OCI-LY1 (cell line): Measurements from ENCODE around the gene PPBP.

Source experiments
- H2AFZ ChIP-seq: fragments of 200-600 bp; sonication (generic), shearing (Covaris generic); 2 replicates; pipeline ENCODE4 v1.6.0; 2014; ENCODE audit warnings: antibody characterized with exemption, mild to moderate bottlenecking, low read length
- H3F3A ChIP-seq: fragments of 200-600 bp; sonication (generic), shearing (Covaris generic); 2 replicates; pipeline ENCODE4 v1.6.0; 2014; ENCODE audit warnings: mild to moderate bottlenecking, antibody characterized with exemption, low read length, moderate library complexity; ENCODE audit not compliant: insufficient read depth
- H3K27ac ChIP-seq: fragments of 200-600 bp; sonication (generic); 2 replicates; pipeline ENCODE4 v1.5.1; 2014; ENCODE audit warnings: low read length, mixed run types, mild to moderate bottlenecking, low read depth; ENCODE audit not compliant: poor library complexity, severe bottlenecking
- H3K27me3 ChIP-seq: fragments of 200-600 bp; sonication (generic); 2 replicates; pipeline ENCODE4 v1.6.0; 2014; ENCODE audit warnings: antibody characterized with exemption, mild to moderate bottlenecking, low read length, moderate library complexity; ENCODE audit not compliant: insufficient read depth
- H3K36me3 ChIP-seq: fragments of 200-600 bp; sonication (generic); 2 replicates; pipeline ENCODE4 v1.6.1; 2014; ENCODE audit warnings: mild to moderate bottlenecking, antibody characterized with exemption, low read length, moderate library complexity, mixed read lengths; ENCODE audit not compliant: insufficient read depth
- H3K4me1 ChIP-seq: fragments of 200-600 bp; sonication (generic); 2 replicates; pipeline ENCODE4 v1.5.1; 2014; ENCODE audit warnings: mild to moderate bottlenecking, low read length, moderate library complexity; ENCODE audit not compliant: insufficient read depth, severe bottlenecking
- H3K4me2 ChIP-seq: fragments of 200-600 bp; sonication (generic), shearing (Covaris generic); 2 replicates; pipeline ENCODE4 v1.6.1; 2014; ENCODE audit warnings: low read length
- H3K4me3 ChIP-seq: fragments of 200-600 bp; sonication (generic); 2 replicates; pipeline ENCODE4 v1.5.1; 2014; ENCODE audit warnings: low read length, low read depth, mild to moderate bottlenecking, mixed read lengths; ENCODE audit not compliant: poor library complexity, severe bottlenecking
- H3K79me2 ChIP-seq: fragments of 200-600 bp; shearing (Covaris generic); 2 replicates; pipeline ENCODE4 v1.6.1; 2016; ENCODE audit warnings: mixed run types, low read length, mixed read lengths; ENCODE audit not compliant: insufficient read depth
- H3K9ac ChIP-seq: fragments of 200-600 bp; sonication (generic), shearing (Covaris generic); 2 replicates; pipeline ENCODE4 v1.6.1; 2014; ENCODE audit warnings: mild to moderate bottlenecking, low read length, mixed read lengths
- H3K9me2 ChIP-seq: fragments of 200-600 bp; sonication (generic), shearing (Covaris generic); 2 replicates; pipeline ENCODE4 v1.6.1; 2014; ENCODE audit warnings: low read depth, mild to moderate bottlenecking, low read length, mixed read lengths
- H3K9me3 ChIP-seq: fragments of 200-600 bp; shearing (Covaris generic); 2 replicates; pipeline ENCODE4 v1.6.1; 2014; ENCODE audit warnings: low read length, mixed read lengths
- H4K20me1 ChIP-seq: fragments of 200-600 bp; sonication (generic), shearing (Covaris generic); 2 replicates; pipeline ENCODE4 v1.6.0; 2016; ENCODE audit warnings: mild to moderate bottlenecking, low read length; ENCODE audit not compliant: insufficient read depth
- EZH2 ChIP-seq: fragments of 200-600 bp; sonication (generic), shearing (Covaris generic); IDR thresholded peaks from 2 replicates; pipeline ENCODE4 v1.8.0; 2017; ENCODE audit warnings: borderline replicate concordance, mixed run types, mild to moderate bottlenecking, antibody characterized with exemption, low read length, moderate library complexity, mixed read lengths
- TF ChIP-seq, protein P1 (sequence below): fragments of 200-600 bp; sonication (generic), shearing (Covaris generic); IDR thresholded peaks from 2 replicates; pipeline ENCODE4 v1.5.1; 2017; ENCODE audit warnings: mild to moderate bottlenecking, antibody characterized with exemption, low read length, moderate library complexity, mixed read lengths

The PPBP gene

DNA sequence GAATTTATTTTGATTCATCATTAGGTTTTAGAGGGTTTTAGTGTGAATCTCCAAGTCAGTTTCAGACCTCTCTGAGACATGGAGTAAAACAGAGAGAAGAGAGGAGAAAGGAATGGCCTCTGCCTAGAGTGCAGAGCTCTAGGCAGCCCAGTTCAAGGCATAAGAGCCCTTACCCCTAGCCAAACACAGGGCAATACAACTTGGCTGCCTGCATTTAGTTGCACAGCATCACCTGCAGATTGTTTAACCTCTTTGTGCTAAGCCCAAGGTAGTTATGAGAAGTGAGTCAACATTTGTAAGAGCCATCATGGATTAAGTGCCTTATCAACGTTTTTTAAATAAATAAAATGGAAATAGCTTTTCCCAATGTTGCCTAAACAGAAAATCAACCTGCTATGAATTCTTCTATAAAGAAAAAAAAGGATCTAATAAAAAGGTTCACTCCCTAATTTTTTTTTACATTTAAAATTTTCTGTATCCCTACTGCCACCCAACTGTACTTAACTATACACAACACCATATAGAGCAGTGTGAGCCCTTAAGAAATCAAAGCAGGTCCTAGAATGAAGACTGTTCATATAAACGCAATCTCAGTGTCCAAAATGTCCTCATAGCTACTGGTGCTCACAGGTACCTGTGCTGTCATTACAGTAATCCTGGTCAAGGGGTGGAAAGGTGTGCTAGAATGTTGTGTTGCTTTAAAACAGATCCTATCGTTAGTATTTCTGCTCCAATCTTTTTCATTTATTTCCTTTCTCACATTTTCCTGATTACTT lies 42.1 kb downstream of the PPBP start:
- Histone ChIP-seq H3K4me2 (no peak overlapping the region), H3K79me2 (no peaks in the 10 kb centered on the region), H3K27me3 (no peaks in the 10 kb centered on the region)

GRCh38 chr4:73945140-73945539 lies 42.9 kb downstream of the PPBP start:
- Histone ChIP-seq H3K36me3 (no peaks in the 10 kb centered on the region), H3K27me3 (no peaks in the 10 kb centered on the region), H3K9ac (no peak overlapping the region), H2AFZ (no peak overlapping the region), H3K4me1 (no peaks in the 10 kb centered on the region), H3K4me3 (no peak overlapping the region), H4K20me1 (no peaks in the 10 kb centered on the region), H3K79me2 (no peaks in the 10 kb centered on the region), H3K27ac (no peak overlapping the region), H3F3A (no peaks in the 10 kb centered on the region), H3K9me3 (no peaks in the 10 kb centered on the region), H3K4me2 (no peak overlapping the region), H3K9me2 (no peaks in the 10 kb centered on the region)
- no peak for TF ChIP-seq EZH2
- TF ChIP-seq, protein P1, sequence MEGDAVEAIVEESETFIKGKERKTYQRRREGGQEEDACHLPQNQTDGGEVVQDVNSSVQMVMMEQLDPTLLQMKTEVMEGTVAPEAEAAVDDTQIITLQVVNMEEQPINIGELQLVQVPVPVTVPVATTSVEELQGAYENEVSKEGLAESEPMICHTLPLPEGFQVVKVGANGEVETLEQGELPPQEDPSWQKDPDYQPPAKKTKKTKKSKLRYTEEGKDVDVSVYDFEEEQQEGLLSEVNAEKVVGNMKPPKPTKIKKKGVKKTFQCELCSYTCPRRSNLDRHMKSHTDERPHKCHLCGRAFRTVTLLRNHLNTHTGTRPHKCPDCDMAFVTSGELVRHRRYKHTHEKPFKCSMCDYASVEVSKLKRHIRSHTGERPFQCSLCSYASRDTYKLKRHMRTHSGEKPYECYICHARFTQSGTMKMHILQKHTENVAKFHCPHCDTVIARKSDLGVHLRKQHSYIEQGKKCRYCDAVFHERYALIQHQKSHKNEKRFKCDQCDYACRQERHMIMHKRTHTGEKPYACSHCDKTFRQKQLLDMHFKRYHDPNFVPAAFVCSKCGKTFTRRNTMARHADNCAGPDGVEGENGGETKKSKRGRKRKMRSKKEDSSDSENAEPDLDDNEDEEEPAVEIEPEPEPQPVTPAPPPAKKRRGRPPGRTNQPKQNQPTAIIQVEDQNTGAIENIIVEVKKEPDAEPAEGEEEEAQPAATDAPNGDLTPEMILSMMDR, result no peak

More for the DNA sequence above, 42.1 kb downstream of the PPBP start:
- no peaks in the 10 kb centered on the region for H3K9me3 ChIP-seq
- H3K4me1 ChIP-seq, result no peaks in the 10 kb centered on the region
- H3F3A ChIP-seq, result no peaks in the 10 kb centered on the region
- no peak for TF ChIP-seq EZH2
- TF ChIP-seq, protein P1, result no peak
- no peak overlapping the region for H2AFZ ChIP-seq
- H3K27ac ChIP-seq, result no peak overlapping the region
- no peaks in the 10 kb centered on the region for H3K9me2 ChIP-seq
- H3K9ac ChIP-seq, result no peak overlapping the region
- no peak overlapping the region for H3K4me3 ChIP-seq
- H3K36me3 ChIP-seq, result no peaks in the 10 kb centered on the region
- H4K20me1 ChIP-seq, result no peaks in the 10 kb centered on the region

- Histone ChIP-seq H3K27ac (no peak overlapping the region), H2AFZ (no peak overlapping the region), H3K4me2 (no peak overlapping the region), H3K4me1 (no peaks in the 10 kb centered on the region), H3K79me2 (no peaks in the 10 kb centered on the region), H3K27me3 (no peaks in the 10 kb centered on the region), H3K4me3 (no peak overlapping the region), H3K36me3 (no peaks in the 10 kb centered on the region), H3F3A (no peaks in the 10 kb centered on the region), H3K9ac (no peak overlapping the region), H4K20me1 (no peaks in the 10 kb centered on the region), H3K9me3 (no peaks in the 10 kb centered on the region), H3K9me2 (no peaks in the 10 kb centered on the region)
- TF ChIP-seq EZH2, result no peak
- TF ChIP-seq, protein P1, result no peak
Measured at GRCh38 chr4:73944061-73944875, 43.7 kb downstream of the PPBP start.
